H9 (cell line): ENCODE results near the gene EXOC1L. TPM values are rescaled to one million over a fixed set of nuclear protein-coding genes. Genes with fewer than 3 reads are reported as not detected.
"Not testable (repeated sequence)": the region's sequence is repeated elsewhere in the genome, so short reads cannot be mapped to it uniquely, and the experiment has no call there.

ENCODE experiments used
- DNase-seq: peaks from one replicate; pipeline ENCODE4 v3.0.0-alpha.2; 2017
- H2AFZ ChIP-seq: one replicate; pipeline ENCODE4 v1.6.1; 2013; ENCODE audit warnings: mild to moderate bottlenecking, low read length, control low read depth, moderate library complexity
- H2AK5ac ChIP-seq: 2 replicates; pipeline ENCODE4 v1.6.1; 2013; ENCODE audit warnings: low read length, control low read depth, mixed read lengths; ENCODE audit not compliant: insufficient read length
- H2BK120ac ChIP-seq: one replicate; pipeline ENCODE4 v1.6.1; 2013; ENCODE audit warnings: low read depth, mild to moderate bottlenecking, low read length, control low read depth, inconsistent platforms; ENCODE audit not compliant: poor library complexity, severe bottlenecking
- H2BK12ac ChIP-seq: 2 replicates; pipeline ENCODE4 v1.6.1; 2013; ENCODE audit warnings: low read length, control low read depth, mixed read lengths, low read depth; ENCODE audit not compliant: insufficient read length
- H2BK15ac ChIP-seq: 2 replicates; pipeline ENCODE4 v1.6.1; 2013; ENCODE audit warnings: low read depth, low read length, control low read depth
- H2BK20ac ChIP-seq: one replicate; pipeline ENCODE4 v1.6.1; 2013; ENCODE audit warnings: low read depth, mild to moderate bottlenecking, low read length, control low read depth, inconsistent platforms; ENCODE audit not compliant: poor library complexity, severe bottlenecking
- H2BK5ac ChIP-seq: 2 replicates; pipeline ENCODE4 v1.6.1; 2013; ENCODE audit warnings: low read length, control low read depth, mixed read lengths; ENCODE audit not compliant: insufficient read length
- H3K14ac ChIP-seq: 2 replicates; pipeline ENCODE4 v1.6.1; 2013; ENCODE audit warnings: low read length, control low read depth; ENCODE audit not compliant: insufficient read depth
- H3K18ac ChIP-seq: 2 replicates; pipeline ENCODE4 v1.6.1; 2013; ENCODE audit warnings: low read depth, mild to moderate bottlenecking, mixed read lengths, low read length, control low read depth; ENCODE audit not compliant: insufficient read length
- H3K23ac ChIP-seq: 2 replicates; pipeline ENCODE4 v1.6.1; 2013; ENCODE audit warnings: low read length, control low read depth, mixed read lengths, low read depth; ENCODE audit not compliant: insufficient read length
- H3K23me2 ChIP-seq: 2 replicates; pipeline ENCODE4 v1.6.1; 2013; ENCODE audit warnings: low read depth, mild to moderate bottlenecking, mixed read lengths, low read length, control low read depth; ENCODE audit not compliant: insufficient read length, poor library complexity, severe bottlenecking
- H3K27ac ChIP-seq: 2 replicates; pipeline ENCODE4 v1.5.1; 2013; ENCODE audit warnings: low read length, control low read depth, mixed read lengths, low read depth; ENCODE audit not compliant: insufficient read length
- H3K27me3 ChIP-seq: 2 replicates; pipeline ENCODE4 v1.6.1; 2013; ENCODE audit warnings: low read length, control low read depth, inconsistent platforms; ENCODE audit not compliant: insufficient read depth
- H3K4ac ChIP-seq: 2 replicates; pipeline ENCODE4 v1.6.1; 2013; ENCODE audit warnings: low read depth, mild to moderate bottlenecking, control low read depth, inconsistent platforms, low read length, moderate library complexity
- H3K4me1 ChIP-seq: 2 replicates; pipeline ENCODE4 v1.6.1; 2013; ENCODE audit warnings: low read length, control low read depth, inconsistent platforms; ENCODE audit not compliant: insufficient read depth
- H3K4me2 ChIP-seq: 2 replicates; pipeline ENCODE4 v1.6.1; 2013; ENCODE audit warnings: low read length, control low read depth, mixed read lengths; ENCODE audit not compliant: insufficient read length, insufficient read depth
- H3K56ac ChIP-seq: 2 replicates; pipeline ENCODE4 v1.6.1; 2013; ENCODE audit warnings: low read depth, mild to moderate bottlenecking, mixed read lengths, low read length, control low read depth; ENCODE audit not compliant: insufficient read length
- H3K79me1 ChIP-seq: 2 replicates; pipeline ENCODE4 v1.6.1; 2013; ENCODE audit warnings: low read depth, mild to moderate bottlenecking, moderate library complexity, low read length, control low read depth, inconsistent platforms; ENCODE audit not compliant: insufficient read depth, poor library complexity, severe bottlenecking
- H3K79me2 ChIP-seq: 2 replicates; pipeline ENCODE4 v1.6.1; 2013; ENCODE audit warnings: low read length, control low read depth, inconsistent platforms; ENCODE audit not compliant: insufficient read depth
- H3K9ac ChIP-seq: 2 replicates; pipeline ENCODE4 v1.6.1; 2013; ENCODE audit warnings: low read length, control low read depth, mixed read lengths; ENCODE audit not compliant: insufficient read length; ENCODE audit errors: extremely low read depth
- H3K9me3 ChIP-seq: one replicate; pipeline ENCODE4 v1.6.1; 2013; ENCODE audit warnings: low read depth, low read length, inconsistent platforms; ENCODE audit not compliant: control insufficient read depth
- H3T11ph ChIP-seq: one replicate; pipeline ENCODE4 v1.6.1; 2013; ENCODE audit warnings: mild to moderate bottlenecking, low read length, control low read depth, inconsistent platforms
- H4K20me1 ChIP-seq: one replicate; pipeline ENCODE4 v1.6.1; 2013; ENCODE audit not compliant: control insufficient read depth, insufficient read length, insufficient read depth
- H4K5ac ChIP-seq: 2 replicates; pipeline ENCODE4 v1.6.1; 2013; ENCODE audit warnings: low read depth, mild to moderate bottlenecking, mixed read lengths, low read length, control low read depth; ENCODE audit not compliant: insufficient read length
- H4K8ac ChIP-seq: replicated peaks from 2 replicates; pipeline ENCODE4 v1.6.1; 2013; ENCODE audit warnings: low read length, control low read depth, mixed read lengths, low read depth; ENCODE audit not compliant: insufficient read length
- H4K91ac ChIP-seq: 2 replicates; pipeline ENCODE4 v1.6.1; 2013; ENCODE audit warnings: low read depth, mild to moderate bottlenecking, moderate library complexity, mixed read lengths, low read length, control low read depth; ENCODE audit not compliant: insufficient read length
- H3K27ac Mint-ChIP-seq, 3 experiments: 2 replicates in 2 of 3; 3 replicates in 1 of 3; pipeline ENCODE4 v1.8.0; 2020 to 2021; ENCODE audit warnings: mixed read lengths in 3 of 3, mild to moderate bottlenecking in 1 of 3, moderate library complexity in 1 of 3
- H3K27me3 Mint-ChIP-seq: 2 replicates; pipeline ENCODE4 v1.8.0; 2021; ENCODE audit warnings: low read depth, mild to moderate bottlenecking, moderate library complexity, mixed read lengths
- H3K36me3 Mint-ChIP-seq, 3 experiments: 2 replicates in 2 of 3; 3 replicates in 1 of 3; pipeline ENCODE4 v1.8.0; 2020 to 2021; ENCODE audit warnings: low read depth in 3 of 3, mixed read lengths in 3 of 3; ENCODE audit not compliant: insufficient read depth in 1 of 3
- H3K4me1 Mint-ChIP-seq, 2 experiments: 2 replicates each; pipeline ENCODE4 v1.8.0; 2020; ENCODE audit warnings: mixed read lengths in 2 of 2
- H3K4me3 Mint-ChIP-seq, 2 experiments: 2 replicates in 1 of 2; 3 replicates in 1 of 2; pipeline ENCODE4 v1.8.0; 2020 to 2021; ENCODE audit warnings: mild to moderate bottlenecking in 2 of 2, mixed read lengths in 2 of 2, moderate library complexity in 1 of 2
- H3K9me3 Mint-ChIP-seq, 2 experiments: 2 replicates in 1 of 2; 3 replicates in 1 of 2; pipeline ENCODE4 v1.8.0; 2020; ENCODE audit warnings: mild to moderate bottlenecking in 2 of 2, mixed read lengths in 2 of 2, moderate library complexity in 1 of 2
- WGBS: extraction: QIAGEN DNeasy Blood & Tissue Kit; methylation state at CpG from one replicate; pipeline ENCODE4 v1.1.7; 2013; ENCODE audit warnings: missing lambda C conversion rate, low lambda C conversion rate, mixed read lengths; ENCODE audit not compliant: insufficient read length; ENCODE audit errors: extremely low coverage; 5-methylcytosine and 5-hydroxymethylcytosine counted together
- total RNA-seq: library from RNA; stranded (reverse); gene quantifications from 2 replicates; pipeline ENCODE4 v1.2.1, GENCODE V29; 2021

EXOC1L gene
- total RNA-seq, 1 experiment from 2014 or later: not detected

DNA sequence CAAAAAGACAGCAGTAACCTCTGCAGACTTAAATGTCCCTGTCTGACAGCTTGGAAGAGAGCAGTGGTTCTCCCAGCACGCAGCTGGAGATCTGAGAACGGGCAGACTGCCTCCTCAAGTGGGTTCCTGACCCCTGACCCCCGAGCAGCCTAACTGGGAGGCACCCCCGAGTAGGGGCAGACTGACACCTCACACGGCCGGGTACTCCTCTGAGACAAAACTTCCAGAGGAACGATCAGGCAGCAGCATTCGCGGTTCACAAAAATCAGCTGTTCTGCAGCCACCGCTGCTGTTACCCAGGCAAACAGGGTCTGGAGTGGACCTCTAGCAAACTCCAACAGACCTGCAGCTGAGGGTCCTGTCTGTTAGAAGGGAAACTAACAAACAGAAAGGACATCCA is 22.7 kb downstream of the EXOC1L start:
- WGBS: no CpG with 5 or more reads among the region's 10 CpGs

More for the DNA sequence above, 22.7 kb downstream of the EXOC1L start:
- H3K27me3 ChIP-seq, H4K20me1 ChIP-seq, H3K27ac Mint-ChIP-seq, H3K4me1 ChIP-seq, H4K5ac ChIP-seq, H3K79me2 ChIP-seq, H3K4me2 ChIP-seq, H2BK5ac ChIP-seq, H3K56ac ChIP-seq, H4K91ac ChIP-seq, H3K18ac ChIP-seq, H2AK5ac ChIP-seq, H3K27me3 Mint-ChIP-seq, H3K9ac ChIP-seq, H3K9me3 ChIP-seq, H2BK12ac ChIP-seq, H4K8ac ChIP-seq, H3K27ac ChIP-seq, H2BK120ac ChIP-seq, H3K23ac ChIP-seq, H3K4ac ChIP-seq, H3K79me1 ChIP-seq, H3T11ph ChIP-seq, H2BK20ac ChIP-seq, H2AFZ ChIP-seq, H3K23me2 ChIP-seq, H3K14ac ChIP-seq, DNase-seq, H2BK15ac ChIP-seq: not testable (repeated sequence)
- Mint-ChIP-seq H3K36me3 (peaks cover 0 to 14% (median 2%) of the 10 kb centered on the region in 3 experiments; a peak in 4 of 7 replicates), H3K4me1 (peaks cover 10% of the 10 kb centered on the region in 2 experiments), H3K4me3 (peak overlapping the region; percentile 67 to 71; a peak in 3 of 5 replicates), H3K9me3 (peaks cover 15 to 18% of the 10 kb centered on the region in 2 experiments; a peak in 4 of 5 replicates)
